DMS53 treated with DMSO at 0.1 percent for 48 hours (cell line): ENCODE data around the gene NBL1.

Experiments
- DNase-seq: peaks from one replicate; lab custom pipeline; 2025; ENCODE audit not compliant: unreplicated experiment; lab: John Stamatoyannopoulos, UW

The NBL1 gene

GRCh38 chr1:19643602-19644394 is at the start of gene NBL1:
Gene NBL1, plus strand, starts transcription at chr1:19644311. Its CDS starts 10,720 bp downstream, at chr1:19655031.
- peak; percentile 43 for DNase-seq

GRCh38 chr1:19596065-19596713 is 47.9 kb upstream of the NBL1 start:
- peak; percentile 92 for DNase-seq

GRCh38 chr1:19596714-19597495 is 47.2 kb upstream of the NBL1 start:
- peak; percentile 96 for DNase-seq

GRCh38 chr1:19597496-19598309 is 46.4 kb upstream of the NBL1 start:
- no peak for DNase-seq

GRCh38 chr1:19599810-19600209 is 44.3 kb upstream of the NBL1 start:
- no peak for DNase-seq

- no peak for DNase-seq
These were observed 41.6 kb upstream of the NBL1 start for GRCh38 chr1:19602486-19602885.

- DNase-seq, result no peak
These were observed 38.1 kb upstream of the NBL1 start for GRCh38 chr1:19605967-19606366.

- no peak for DNase-seq
These were observed 37.1 kb upstream of the NBL1 start for GRCh38 chr1:19606817-19607642.

GRCh38 chr1:19608232-19608631 is 35.9 kb upstream of the NBL1 start:
- DNase-seq, result no peak

- DNase-seq, result no peak
These were observed 33.7 kb upstream of the NBL1 start for GRCh38 chr1:19610282-19610981.

- no peak for DNase-seq
These were observed 31.6 kb upstream of the NBL1 start for GRCh38 chr1:19612530-19612929.

- no peak for DNase-seq
These were observed 30.9 kb upstream of the NBL1 start for GRCh38 chr1:19613171-19613703.

GRCh38 chr1:19615438-19615837 is 28.7 kb upstream of the NBL1 start:
- no peak for DNase-seq

- no peak for DNase-seq
These were observed 27.6 kb upstream of the NBL1 start for GRCh38 chr1:19616489-19616888.

GRCh38 chr1:19617376-19617775 is 26.7 kb upstream of the NBL1 start:
- DNase-seq, result no peak

GRCh38 chr1:19618428-19618827 is 25.7 kb upstream of the NBL1 start:
- DNase-seq, result no peak

- no peak for DNase-seq
These were observed 24.3 kb upstream of the NBL1 start for GRCh38 chr1:19619697-19620384.

- DNase-seq, result no peak
These were observed 23.3 kb upstream of the NBL1 start for GRCh38 chr1:19620786-19621185.
